Mammary epithelial cell (primary cell): ENCODE measurements around the gene ZSWIM7.

Experiments
- CTCF ChIP-seq, 2 donors: IDR thresholded peaks in 1 of 2; conservative IDR thresholded peaks in 1 of 2; 2 replicates each; pipeline ENCODE4 v1.5.1; 2011 to 2012; ENCODE audit warnings: inconsistent platforms in 2 of 2, low read length in 2 of 2, mild to moderate bottlenecking in 2 of 2, control low read depth in 1 of 2, low read depth in 1 of 2; ENCODE audit not compliant: insufficient read depth in 1 of 2; ENCODE audit errors: extremely low read depth in 1 of 2
- EZH2 ChIP-seq: IDR thresholded peaks from 2 replicates; pipeline ENCODE4 v1.6.1; 2012; ENCODE audit warnings: low read length, inconsistent platforms, borderline replicate concordance

DNA sequence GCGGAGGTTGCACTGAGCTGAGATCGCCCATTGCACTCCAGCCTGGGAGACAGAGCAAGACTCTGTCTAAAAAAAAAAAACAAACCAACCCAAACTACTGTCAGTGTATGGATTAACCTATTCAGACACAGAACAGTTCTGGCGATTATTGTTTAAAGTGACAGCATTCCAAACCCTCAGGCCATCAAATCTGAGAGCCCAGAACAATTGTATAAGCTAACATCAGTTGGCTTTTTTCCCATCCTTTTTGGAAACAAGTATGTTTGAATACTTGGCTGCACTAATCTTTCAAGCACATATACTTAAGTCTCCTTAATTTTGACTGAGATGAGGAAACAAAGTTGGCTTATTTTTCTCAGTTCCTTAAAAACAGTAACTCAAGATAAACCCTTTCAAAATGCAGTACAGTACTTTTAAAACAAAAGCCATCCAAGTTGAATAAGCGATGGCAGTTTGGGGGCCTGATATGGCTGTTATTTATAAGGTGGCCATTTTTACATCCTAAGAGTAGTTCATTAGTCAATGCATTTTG, 1.4 kb downstream of the ZSWIM7 start:
- TF ChIP-seq CTCF (conservative IDR thresholded peaks at IDR 0.05 in 1 of 2, IDR thresholded peaks at IDR 0.05 in 1 of 2; ENCODE audit: extremely low read depth in 1 of 2, insufficient read depth in 1 of 2, low read depth in 1 of 2, low read length in 2 of 2) (no peak), EZH2 (no peak)
